Fibroblast of lung (primary cell): ENCODE measurements around the gene ACP4.

Source experiments
- CTCF ChIP-seq, 2 donors: IDR thresholded peaks in 1 of 2; conservative IDR thresholded peaks in 1 of 2; 1 replicate in 1 of 2; 2 replicates in 1 of 2; pipeline ENCODE4 v1.5.1; 2011 to 2012; ENCODE audit warnings: low read length in 2 of 2, control low read depth in 1 of 2, inconsistent platforms in 1 of 2, low read depth in 1 of 2, mild to moderate bottlenecking in 1 of 2
- EZH2 ChIP-seq: IDR thresholded peaks from 2 replicates; pipeline ENCODE4 v1.5.1; 2012; ENCODE audit warnings: low read length, control low read depth, mild to moderate bottlenecking; ENCODE audit errors: missing control alignments

- peak in 1 of 2 donors; percentile 17 for TF ChIP-seq CTCF (conservative IDR thresholded peaks at IDR 0.05 in 1 of 2, IDR thresholded peaks at IDR 0.05 in 1 of 2; ENCODE audit: low read depth in 1 of 2, low read length in 2 of 2)
- no peak for TF ChIP-seq EZH2
Observed at GRCh38 chr19:50794876-50795663, 4.9 kb downstream of the ACP4 start.
